Activated naive CD4-positive, alpha-beta T cell treated with anti-CD3 and anti-CD28 coated beads, Interleukin-2, amount 10 ng/mL, durations not matched to agents 7 days and 5 days (primary cell): ENCODE measurements around the gene PPFIA3.

Experiments
- CTCF ChIA-PET: fragments of 350-600 bp; sonication (Branson Sonifier 250); formaldehyde crosslinking; loops from one replicate; lab custom pipeline; 2021; ENCODE audit warnings: antibody characterized with exemption; lab: Charles Lee
- DNase-seq: peaks from one replicate; pipeline ENCODE4 v3.0.0-alpha.2; 2020
- H3K27ac Mint-ChIP-seq: one replicate; pipeline ENCODE4 v1.8.0; 2021; ENCODE audit warnings: mild to moderate bottlenecking, moderate library complexity, mixed read lengths
- H3K27me3 Mint-ChIP-seq: one replicate; pipeline ENCODE4 v1.8.0; 2021; ENCODE audit warnings: mild to moderate bottlenecking, mixed read lengths
- H3K36me3 Mint-ChIP-seq: one replicate; pipeline ENCODE4 v1.8.0; 2021; ENCODE audit warnings: mixed read lengths
- H3K4me1 Mint-ChIP-seq: one replicate; pipeline ENCODE4 v1.8.0; 2021; ENCODE audit warnings: mixed read lengths
- H3K4me3 Mint-ChIP-seq: one replicate; pipeline ENCODE4 v1.8.0; 2021; ENCODE audit warnings: mild to moderate bottlenecking, moderate library complexity, mixed read lengths
- H3K9me3 Mint-ChIP-seq: one replicate; pipeline ENCODE4 v1.8.0; 2021; ENCODE audit warnings: mixed read lengths

Gene PPFIA3

GRCh38 chr19:49091391-49092038 is 27.8 kb upstream of the PPFIA3 start:
- CTCF ChIA-PET = no interaction called here
- Mint-ChIP-seq H3K4me1 (peaks cover 39% of the 10 kb centered on the region), H3K27ac (no peak overlapping the region), H3K9me3 (no peaks in the 10 kb centered on the region), H3K4me3 (no peak overlapping the region), H3K27me3 (no peaks in the 10 kb centered on the region), H3K36me3 (peaks cover 42% of the 10 kb centered on the region)
- no peak for DNase-seq

GRCh38 chr19:49092686-49093085 is 26.7 kb upstream of the PPFIA3 start:
- CTCF ChIA-PET = no interaction called here
- DNase-seq = no peak
- Mint-ChIP-seq H3K27ac (no peak overlapping the region), H3K4me3 (no peak overlapping the region), H3K27me3 (no peaks in the 10 kb centered on the region), H3K36me3 (peaks cover 41% of the 10 kb centered on the region), H3K9me3 (no peaks in the 10 kb centered on the region), H3K4me1 (peaks cover 38% of the 10 kb centered on the region)

GRCh38 chr19:49094505-49095482 is 24.6 kb upstream of the PPFIA3 start:
- H3K27ac Mint-ChIP-seq = peak overlapping the region; percentile 67
- no peaks in the 10 kb centered on the region for H3K9me3 Mint-ChIP-seq
- CTCF ChIA-PET = interaction anchor here (0.7 to 1.6 kb wide), 5 partner anchors 11 to 272 kb away, joined by 3 to 7 read pairs (median 4); no protein-coding TSS in a partner anchor
- no peak for DNase-seq
- H3K4me1 Mint-ChIP-seq = peaks cover 26% of the 10 kb centered on the region
- H3K4me3 Mint-ChIP-seq = no peak overlapping the region
- H3K27me3 Mint-ChIP-seq = no peaks in the 10 kb centered on the region
- H3K36me3 Mint-ChIP-seq = peaks cover 52% of the 10 kb centered on the region

- CTCF ChIA-PET = interaction anchor here (0.6 to 5.6 kb wide), 38 partner anchors 9 to 396 kb away, joined by 3 to 37 read pairs (median 4); partner anchors contain the start of genes GYS1, LIN7B, PPFIA3 and RUVBL2
- Mint-ChIP-seq H3K9me3 (no peaks in the 10 kb centered on the region), H3K36me3 (peaks cover 55% of the 10 kb centered on the region), H3K4me1 (peaks cover 13% of the 10 kb centered on the region), H3K27ac (peak overlapping the region; percentile 80), H3K27me3 (no peaks in the 10 kb centered on the region), H3K4me3 (no peak overlapping the region)
- peak; percentile 81 for DNase-seq
These were observed 21.7 kb upstream of the PPFIA3 start for GRCh38 chr19:49097453-49098288.

GRCh38 chr19:49098795-49099194 is 20.5 kb upstream of the PPFIA3 start:
- DNase-seq = no peak
- H3K27ac Mint-ChIP-seq = no peak overlapping the region
- peaks cover 52% of the 10 kb centered on the region for H3K36me3 Mint-ChIP-seq
- peaks cover 13% of the 10 kb centered on the region for H3K4me1 Mint-ChIP-seq
- no peaks in the 10 kb centered on the region for H3K9me3 Mint-ChIP-seq
- H3K27me3 Mint-ChIP-seq = no peaks in the 10 kb centered on the region
- CTCF ChIA-PET = interaction anchor here (1.0 to 5.6 kb wide), 8 partner anchors 16 to 126 kb away, joined by 3 to 37 read pairs (median 10); partner anchors contain the start of gene LIN7B
- no peak overlapping the region for H3K4me3 Mint-ChIP-seq

- Mint-ChIP-seq H3K4me1 (peaks cover 8% of the 10 kb centered on the region), H3K36me3 (peaks cover 50% of the 10 kb centered on the region), H3K27ac (no peak overlapping the region), H3K9me3 (no peaks in the 10 kb centered on the region), H3K27me3 (no peaks in the 10 kb centered on the region), H3K4me3 (no peak overlapping the region)
- DNase-seq = no peak
- CTCF ChIA-PET = interaction anchor here (5.6 kb wide), 1 partner anchor 13 kb away, joined by 37 read pairs; the partner anchor contains the start of gene LIN7B
These were observed 18.2 kb upstream of the PPFIA3 start for GRCh38 chr19:49101160-49101559.

GRCh38 chr19:49102303-49102702 is 17.0 kb upstream of the PPFIA3 start:
- Mint-ChIP-seq H3K27ac (no peak overlapping the region), H3K4me1 (peaks cover 10% of the 10 kb centered on the region), H3K4me3 (no peak overlapping the region), H3K9me3 (no peaks in the 10 kb centered on the region), H3K36me3 (peaks cover 55% of the 10 kb centered on the region), H3K27me3 (no peaks in the 10 kb centered on the region)
- DNase-seq = no peak
- CTCF ChIA-PET = interaction anchor here (5.6 kb wide), 1 partner anchor 12 kb away, joined by 37 read pairs; the partner anchor contains the start of gene LIN7B

- H3K36me3 Mint-ChIP-seq = peaks cover 53% of the 10 kb centered on the region
- H3K27me3 Mint-ChIP-seq = no peaks in the 10 kb centered on the region
- H3K4me1 Mint-ChIP-seq = peaks cover 4% of the 10 kb centered on the region
- no peak for DNase-seq
- no peaks in the 10 kb centered on the region for H3K9me3 Mint-ChIP-seq
- no peak overlapping the region for H3K27ac Mint-ChIP-seq
- H3K4me3 Mint-ChIP-seq = no peak overlapping the region
- CTCF ChIA-PET = no interaction called here
These were observed 15.8 kb upstream of the PPFIA3 start for GRCh38 chr19:49103331-49104085.

- no peak for DNase-seq
- H3K27me3 Mint-ChIP-seq = no peaks in the 10 kb centered on the region
- no peaks in the 10 kb centered on the region for H3K9me3 Mint-ChIP-seq
- CTCF ChIA-PET = interaction anchor here (2.7 kb wide), 1 partner anchor 10 kb away, joined by 11 read pairs; the partner anchor contains the start of gene LIN7B
- peaks cover 54% of the 10 kb centered on the region for H3K36me3 Mint-ChIP-seq
- no peak overlapping the region for H3K27ac Mint-ChIP-seq
- no peak overlapping the region for H3K4me3 Mint-ChIP-seq
- peaks cover 6% of the 10 kb centered on the region for H3K4me1 Mint-ChIP-seq
These were observed 15.0 kb upstream of the PPFIA3 start for GRCh38 chr19:49104229-49104864.

- Mint-ChIP-seq H3K36me3 (peaks cover 38% of the 10 kb centered on the region), H3K9me3 (no peaks in the 10 kb centered on the region), H3K4me1 (peaks cover 6% of the 10 kb centered on the region), H3K4me3 (peak overlapping the region; percentile 18), H3K27ac (peak overlapping the region; percentile 74), H3K27me3 (no peaks in the 10 kb centered on the region)
- DNase-seq = peak; percentile 77
- CTCF ChIA-PET = interaction anchor here (0.5 to 2.7 kb wide), 9 partner anchors 8 to 119 kb away, joined by 3 to 18 read pairs (median 7); partner anchors contain the start of gene LIN7B
These were observed 12.7 kb upstream of the PPFIA3 start for GRCh38 chr19:49106648-49107135.

- peaks cover 35% of the 10 kb centered on the region for H3K36me3 Mint-ChIP-seq
- no peak overlapping the region for H3K27ac Mint-ChIP-seq
- H3K9me3 Mint-ChIP-seq = no peaks in the 10 kb centered on the region
- CTCF ChIA-PET = no interaction called here
- H3K27me3 Mint-ChIP-seq = no peaks in the 10 kb centered on the region
- peaks cover 7% of the 10 kb centered on the region for H3K4me1 Mint-ChIP-seq
- DNase-seq = no peak
- H3K4me3 Mint-ChIP-seq = no peak overlapping the region
These were observed 11.5 kb upstream of the PPFIA3 start for GRCh38 chr19:49107625-49108459.

GRCh38 chr19:49109051-49109450 is 10.3 kb upstream of the PPFIA3 start:
- no peak overlapping the region for H3K4me3 Mint-ChIP-seq

More at GRCh38 chr19:49109051-49109450, 10.3 kb upstream of the PPFIA3 start:
- CTCF ChIA-PET = no interaction called here
- H3K36me3 Mint-ChIP-seq = peaks cover 35% of the 10 kb centered on the region
- DNase-seq = no peak
- no peaks in the 10 kb centered on the region for H3K27me3 Mint-ChIP-seq
- no peaks in the 10 kb centered on the region for H3K9me3 Mint-ChIP-seq
- no peak overlapping the region for H3K27ac Mint-ChIP-seq
- H3K4me1 Mint-ChIP-seq = peaks cover 18% of the 10 kb centered on the region
